ENCODE results near the gene NBPF4.
"Not testable (repeated sequence)": the region's sequence is repeated elsewhere in the genome, so short reads cannot be mapped to it uniquely, and the experiment has no call there.

The NBPF4 gene

DNA sequence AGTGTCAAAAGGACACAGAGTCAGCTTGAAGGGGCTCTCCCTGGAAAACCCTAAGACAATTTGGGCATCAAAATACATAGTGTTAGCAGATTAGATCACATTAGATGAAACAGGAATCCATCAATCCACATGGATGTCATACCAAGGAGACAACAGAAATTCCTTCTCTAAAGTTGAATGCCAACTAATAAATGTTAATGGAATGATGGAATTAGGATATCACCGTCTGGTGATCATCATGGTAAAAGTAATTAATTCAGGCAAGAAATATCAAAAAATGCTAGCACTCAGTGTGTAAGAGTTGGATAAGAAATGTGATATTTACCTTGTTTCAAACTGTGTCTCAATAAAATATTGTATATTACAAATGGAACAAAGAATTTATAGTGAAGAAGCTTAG, 32.9 kb downstream of the NBPF4 start:
- no peak for FAIRE-seq

DNA sequence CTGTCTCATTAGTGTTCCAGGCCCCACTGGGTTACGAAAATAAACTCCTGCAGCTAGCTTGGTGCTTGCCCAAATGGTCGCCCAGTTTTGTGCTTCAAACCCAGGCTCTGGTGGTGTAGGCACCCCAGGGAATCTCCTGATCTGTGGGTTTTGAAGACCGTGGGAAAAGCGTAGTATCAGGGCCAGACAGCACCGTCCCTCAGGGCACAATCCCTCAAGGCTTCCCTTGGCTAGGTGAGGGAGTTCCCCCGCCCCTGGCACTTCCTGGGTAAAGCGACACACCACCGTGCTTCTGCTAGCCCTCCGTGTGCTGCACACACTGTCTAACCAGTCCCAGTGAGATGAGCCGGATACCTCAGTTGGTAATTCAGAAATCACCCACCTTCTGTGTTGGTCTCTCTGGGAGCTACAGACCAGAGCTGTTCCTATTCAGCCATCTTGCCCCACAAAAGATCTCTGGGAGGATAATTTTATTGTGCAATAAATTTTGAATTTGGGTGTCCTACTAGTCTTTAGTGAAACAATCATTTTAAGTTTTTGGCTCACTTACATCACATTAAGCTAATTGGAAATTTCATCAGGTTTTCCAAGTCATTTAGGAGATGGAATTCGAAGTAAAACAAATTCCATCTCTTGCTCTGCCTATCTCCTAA, 34.3 kb downstream of the NBPF4 start:
- FAIRE-seq, result no peak

DNA sequence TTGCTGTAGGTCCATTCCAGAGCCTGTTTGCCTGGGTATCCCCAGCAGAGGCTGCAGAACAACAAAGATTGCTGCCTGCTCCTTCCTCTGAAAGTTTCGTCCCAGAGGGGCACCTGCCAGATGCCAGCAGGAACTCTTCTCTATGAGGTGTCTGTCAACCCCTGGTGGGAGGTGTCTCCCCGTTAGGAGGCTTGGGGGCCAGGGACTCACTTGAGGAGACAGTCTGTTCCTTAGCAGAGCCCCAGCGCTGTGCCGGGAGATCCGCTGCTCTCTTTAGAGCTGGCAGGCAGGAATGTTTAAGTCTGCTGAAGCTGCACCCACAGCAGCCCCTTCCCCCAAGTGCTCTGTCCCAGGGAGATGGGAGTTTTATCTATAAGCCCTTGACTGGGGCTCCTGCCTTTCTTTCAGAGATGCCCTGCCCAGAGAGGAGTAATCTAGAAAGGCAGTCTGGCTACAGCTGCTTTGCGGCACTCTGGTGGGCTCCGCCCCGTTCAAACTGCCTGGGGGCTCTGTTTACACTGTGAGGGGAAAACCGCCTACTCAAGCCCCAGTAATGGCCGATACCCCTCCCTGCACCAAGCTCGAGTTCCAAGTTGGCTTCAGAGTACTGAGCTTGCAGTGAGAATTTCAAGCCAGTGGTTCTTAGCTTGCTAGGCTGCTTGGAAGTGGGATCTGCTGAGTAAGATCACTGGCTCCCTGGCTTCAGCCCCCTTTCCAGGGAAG, 35.0 kb downstream of the NBPF4 start:
- FAIRE-seq, result no peak

DNA sequence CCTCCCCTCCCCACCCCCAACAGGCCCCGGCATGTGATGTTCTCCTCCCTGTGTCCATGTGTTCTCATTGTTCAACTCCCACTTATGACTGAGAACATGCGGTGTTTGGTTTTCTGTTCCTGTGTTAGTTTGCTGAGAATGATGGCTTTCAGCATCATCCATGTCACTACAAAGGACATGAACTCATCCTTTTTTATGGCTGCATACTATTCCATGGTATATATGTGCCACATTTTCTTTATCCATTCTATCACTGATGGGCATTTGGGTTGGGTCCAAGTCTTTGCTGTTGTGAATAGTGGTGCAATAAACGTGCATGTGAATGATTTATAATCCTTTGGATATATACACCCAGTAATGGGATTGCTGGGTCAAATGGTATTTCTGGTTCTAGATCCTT, 40.3 kb downstream of the NBPF4 start:
- not testable (repeated sequence) for FAIRE-seq

DNA sequence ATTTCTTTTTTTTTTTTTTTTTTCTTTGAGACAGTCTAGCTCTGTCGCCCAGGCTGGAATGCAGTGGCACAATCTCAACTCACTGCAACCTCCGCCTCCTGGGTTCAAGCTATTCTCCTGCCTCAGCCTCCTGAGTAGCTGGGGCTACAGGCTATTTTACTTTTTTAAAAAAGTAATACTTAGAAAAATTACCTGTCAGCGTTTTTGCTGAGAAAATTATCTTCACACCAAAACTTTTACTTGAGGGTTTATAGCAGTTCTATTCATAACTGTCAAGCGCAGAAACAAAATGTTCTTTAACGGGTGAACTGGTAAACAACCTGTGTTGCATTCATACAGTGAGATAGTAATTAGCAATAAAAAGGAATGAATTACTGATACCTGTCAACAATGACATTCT, 42.2 kb downstream of the NBPF4 start:
- no peak for FAIRE-seq

DNA sequence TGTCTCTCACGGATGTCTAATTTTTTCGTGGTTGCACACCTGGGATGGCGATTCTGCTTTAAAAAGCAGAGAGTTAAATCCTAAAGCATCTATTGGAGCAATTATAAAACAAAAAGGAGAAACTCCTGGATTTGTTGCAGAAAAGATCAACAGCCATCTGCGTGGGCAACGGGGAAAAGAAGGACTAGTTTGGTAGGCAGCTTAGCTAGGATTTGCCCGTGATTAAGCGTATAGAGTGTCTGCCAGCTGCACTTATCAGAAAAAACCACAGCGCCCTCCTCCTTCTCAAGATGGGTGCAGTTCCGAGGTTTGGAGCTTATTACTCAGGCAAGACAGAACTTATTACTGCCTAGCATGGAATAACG, 43.2 kb downstream of the NBPF4 start:
- FAIRE-seq, result no peak

DNA sequence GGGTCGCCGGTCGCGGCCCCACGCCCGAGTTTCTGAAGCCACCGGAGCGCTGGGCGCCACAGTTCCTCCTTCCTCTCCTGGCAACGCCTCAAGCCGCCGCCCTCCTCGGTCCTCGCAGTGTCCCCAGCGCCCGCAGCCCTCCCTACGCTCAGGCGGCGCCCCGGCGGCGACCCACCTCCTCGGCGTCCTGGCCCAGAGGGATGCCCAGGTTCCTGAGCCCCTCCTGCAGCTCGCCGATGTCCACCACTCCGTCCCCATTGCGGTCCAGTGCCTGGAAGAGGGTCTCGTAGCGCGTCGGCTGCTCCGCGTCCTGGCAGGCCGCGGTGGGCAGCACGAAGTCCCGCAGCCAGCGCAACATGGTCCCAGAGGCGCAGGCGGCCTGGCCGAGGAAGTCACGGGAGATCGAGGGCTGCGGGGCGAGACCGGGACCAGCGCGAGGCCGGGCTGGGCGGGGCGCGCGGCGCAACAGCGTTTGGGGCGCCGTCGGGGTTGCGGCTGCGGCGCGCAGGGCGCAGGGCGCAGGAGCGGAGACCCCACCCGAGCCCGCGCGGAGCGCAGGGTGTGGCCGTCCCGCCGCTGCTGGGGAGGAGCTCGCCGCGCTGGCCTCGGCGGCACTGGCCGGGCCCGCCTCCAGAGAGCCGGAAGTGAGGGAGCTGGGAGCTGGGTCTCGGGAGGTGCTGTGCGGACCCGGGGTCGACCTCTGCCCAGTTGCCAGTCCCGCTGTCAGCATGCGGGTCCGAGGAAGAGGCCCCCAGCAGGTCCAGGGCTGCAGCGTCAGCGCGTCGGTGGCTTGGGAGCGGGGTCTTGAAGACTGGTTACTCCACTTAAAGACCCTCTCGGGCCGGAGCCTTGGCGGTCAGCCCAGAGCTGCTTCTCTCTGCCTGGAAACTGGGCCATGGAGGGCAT, 43.8 kb downstream of the NBPF4 start, which contains the start of gene SLC25A24:
TSS of gene SLC25A24 (minus strand) at position 563 of the 906 bp plus-strand sequence. CDS start at position 358, 205 bp downstream.
- FAIRE-seq, result no peak

DNA sequence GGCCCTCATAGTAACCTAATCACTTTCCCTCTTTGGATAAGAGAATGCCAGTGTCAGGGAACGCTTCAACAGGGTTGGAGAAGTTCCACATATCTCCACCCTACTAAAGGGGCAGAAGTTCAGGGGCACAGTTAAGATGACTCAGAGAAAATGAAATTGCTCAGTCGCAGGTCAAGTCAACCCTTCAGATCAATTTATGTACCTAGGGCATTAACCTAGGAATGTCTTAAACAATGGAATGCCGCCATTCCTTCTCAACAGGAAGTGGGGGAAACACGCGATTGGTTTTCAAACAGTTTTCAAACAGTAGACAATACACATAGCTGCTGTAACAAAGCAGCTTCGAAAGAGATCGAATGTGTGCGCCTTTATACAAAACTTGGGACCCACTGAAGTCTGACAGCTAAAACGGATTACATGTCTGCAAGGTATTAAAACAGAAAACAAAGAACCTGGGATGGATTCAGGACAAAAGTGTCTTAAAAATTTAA, 44.6 kb downstream of the NBPF4 start:
- FAIRE-seq, result no peak

DNA sequence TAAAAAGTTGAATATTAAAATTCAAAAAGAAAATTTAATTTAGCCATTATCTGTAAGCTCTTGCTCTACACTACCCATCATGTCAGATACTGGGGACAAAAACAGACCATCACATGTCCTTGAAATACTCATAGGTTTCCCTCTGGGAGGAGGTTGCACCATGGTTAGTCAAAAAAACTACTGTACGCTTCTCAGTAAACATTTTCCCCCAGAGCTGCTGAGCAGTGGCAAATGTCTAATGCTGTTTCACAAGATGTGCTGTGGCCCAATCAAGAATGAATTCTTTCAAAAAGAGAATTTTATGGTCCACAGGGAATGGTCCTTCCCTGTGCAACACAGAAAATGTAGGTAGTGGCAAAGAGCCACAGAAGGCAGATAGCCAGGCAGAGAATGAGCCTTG, 49.8 kb downstream of the NBPF4 start:
- no peak for FAIRE-seq

DNA sequence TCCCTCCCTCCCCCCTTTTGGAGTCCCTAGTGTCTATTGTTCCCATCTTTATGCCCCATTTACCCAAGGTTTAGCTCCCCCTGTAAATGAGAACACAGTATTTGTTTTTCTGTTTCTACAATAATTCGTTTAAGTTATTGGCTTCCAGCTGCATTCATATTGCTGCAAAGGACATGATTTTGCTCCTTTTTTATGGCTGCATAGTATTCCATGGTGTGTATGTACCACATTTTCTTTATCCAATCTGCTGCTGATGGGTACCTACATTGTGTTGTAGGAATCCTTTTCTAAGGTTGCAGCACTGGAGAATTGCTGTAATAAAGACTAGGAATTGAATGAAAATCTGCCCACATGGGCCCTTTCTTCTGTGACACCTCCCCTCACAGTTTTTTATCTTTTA, 50.5 kb downstream of the NBPF4 start:
- no peak for FAIRE-seq

DNA sequence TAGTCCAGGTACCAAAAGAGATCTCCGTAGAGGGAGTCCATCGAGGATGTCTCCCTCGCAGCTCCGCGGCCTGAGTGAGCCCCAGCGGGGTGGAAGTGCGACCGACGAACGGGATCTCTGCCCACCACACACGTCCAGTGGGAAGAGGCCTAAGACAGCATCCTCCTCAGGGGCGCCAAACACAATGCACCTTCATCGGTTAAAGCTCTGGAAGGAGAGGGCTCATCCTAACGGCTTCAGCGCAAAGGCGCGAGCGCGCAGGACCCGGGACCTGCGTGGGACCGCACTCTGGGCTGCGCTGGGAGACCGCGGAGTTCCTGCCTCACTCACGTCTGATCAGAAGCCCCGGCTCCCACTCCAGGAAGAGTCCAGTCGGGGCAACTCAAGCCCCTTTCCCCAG, 51.3 kb downstream of the NBPF4 start:
- no peak for FAIRE-seq

DNA sequence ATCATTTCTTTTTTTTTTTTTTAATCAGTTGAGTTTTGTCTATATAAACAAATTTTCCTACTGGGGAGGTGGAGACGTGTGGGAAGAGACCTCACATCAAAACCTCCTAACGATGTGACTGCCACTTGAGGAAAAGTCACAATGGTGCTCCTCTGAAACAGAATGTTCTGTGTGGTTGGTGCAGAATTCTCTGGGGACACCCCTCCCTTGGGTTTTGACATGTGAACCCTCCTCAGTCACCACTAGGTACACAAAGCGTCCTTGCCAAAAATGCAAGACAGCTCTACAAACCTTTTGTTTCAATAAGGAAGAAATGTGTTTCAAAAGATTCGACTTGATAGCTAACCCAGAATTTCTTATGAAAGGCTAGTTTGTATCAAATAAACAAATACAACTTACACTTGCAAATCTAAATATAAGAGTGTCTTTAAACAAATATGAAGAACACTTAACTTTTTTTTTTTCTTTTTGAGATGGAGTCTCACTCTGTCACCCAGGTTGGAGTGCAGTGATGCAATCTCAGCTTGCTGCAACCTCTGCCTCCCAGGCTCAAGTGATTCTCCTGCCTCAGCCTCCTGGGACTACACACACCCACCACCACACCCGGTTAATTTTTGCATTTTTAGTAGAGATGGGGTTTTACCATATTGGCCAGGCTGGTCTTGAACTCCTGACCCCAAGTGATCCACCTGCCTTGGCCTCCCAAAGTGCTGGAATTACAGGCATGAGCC, 53.0 kb downstream of the NBPF4 start:
- no peak for FAIRE-seq

DNA sequence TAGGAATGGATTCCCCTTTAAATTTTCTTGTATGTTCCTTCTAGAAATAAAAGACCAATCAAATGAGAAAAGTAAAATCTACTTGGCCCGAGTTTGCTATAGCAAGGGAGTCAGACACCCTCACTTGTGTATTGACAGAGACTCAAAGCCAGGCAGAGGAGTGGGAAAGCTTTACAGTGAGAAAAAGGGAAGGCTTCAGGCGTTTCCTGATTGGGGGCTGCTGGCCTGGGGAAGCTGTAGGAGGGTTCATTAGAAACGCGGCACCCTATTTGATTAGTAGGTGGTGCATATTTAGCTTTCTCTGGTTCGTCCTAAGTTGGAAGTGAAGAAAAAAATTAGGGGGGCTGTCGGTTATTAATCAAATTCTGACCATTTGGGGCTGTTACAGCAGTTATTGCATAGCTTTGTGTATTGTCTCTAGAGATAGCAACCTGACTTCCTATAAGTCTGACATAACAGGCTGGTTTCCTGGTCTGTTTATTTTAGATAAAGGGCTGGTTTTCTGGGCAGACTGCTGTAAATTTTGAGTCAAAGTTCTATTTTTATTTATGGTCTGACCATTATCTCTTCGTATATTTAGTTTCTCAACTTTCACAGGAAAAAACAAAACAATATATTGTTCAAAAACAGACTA, 53.8 kb downstream of the NBPF4 start:
- FAIRE-seq, result no peak

DNA sequence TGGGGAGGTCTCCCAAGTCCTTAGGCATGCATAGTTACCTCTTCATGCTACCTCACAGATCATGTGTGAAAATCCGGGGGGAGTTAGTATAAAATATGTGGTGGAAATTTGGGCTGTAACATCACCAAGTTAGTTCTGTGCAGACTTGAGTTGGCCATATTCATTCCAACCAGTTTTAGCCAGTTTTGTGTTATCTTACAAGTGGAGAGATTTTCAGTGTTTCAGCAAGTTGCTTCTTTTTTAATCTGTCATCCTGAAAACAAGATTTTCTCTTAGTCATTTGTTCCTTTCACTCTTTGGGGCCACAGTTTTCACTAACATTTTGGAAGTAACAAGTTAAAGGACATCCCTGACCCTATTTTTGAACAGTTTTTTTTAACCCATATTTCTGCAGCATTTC, 55.1 kb downstream of the NBPF4 start:
- no peak for FAIRE-seq

DNA sequence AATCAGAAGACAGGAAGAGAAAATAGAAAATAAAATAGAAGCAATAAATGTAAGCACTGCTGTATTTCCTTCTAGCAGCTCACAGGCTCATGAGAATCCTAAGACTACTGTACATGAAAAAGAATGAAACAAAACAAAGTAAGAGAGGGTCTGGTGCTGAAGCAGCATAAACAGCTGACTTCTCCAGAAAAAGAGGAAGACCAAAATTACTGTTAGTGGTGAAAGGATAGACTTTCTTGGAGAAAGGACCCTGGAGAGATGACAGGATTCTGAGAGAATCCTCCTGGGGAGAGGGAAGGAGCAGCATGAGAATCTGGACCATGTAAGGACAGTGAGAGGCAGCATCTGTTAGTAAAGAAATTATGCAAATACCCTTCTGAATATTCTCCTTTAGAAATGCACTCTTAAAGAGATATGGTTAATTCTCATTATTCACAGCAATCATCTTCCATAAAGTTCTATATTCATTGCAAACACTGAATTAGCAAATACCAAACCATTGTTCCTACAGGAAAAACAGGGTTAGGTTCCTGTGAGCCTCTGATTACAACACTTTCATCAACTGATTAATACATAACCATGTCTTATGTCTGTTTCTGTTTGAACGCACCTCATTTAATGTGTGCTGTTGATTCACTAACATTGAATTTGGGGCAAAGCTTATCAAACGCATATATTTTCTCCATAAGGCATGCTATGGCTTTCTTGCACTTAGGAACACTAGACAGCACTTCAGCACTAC, 60.7 kb downstream of the NBPF4 start:
- no peak for FAIRE-seq

DNA sequence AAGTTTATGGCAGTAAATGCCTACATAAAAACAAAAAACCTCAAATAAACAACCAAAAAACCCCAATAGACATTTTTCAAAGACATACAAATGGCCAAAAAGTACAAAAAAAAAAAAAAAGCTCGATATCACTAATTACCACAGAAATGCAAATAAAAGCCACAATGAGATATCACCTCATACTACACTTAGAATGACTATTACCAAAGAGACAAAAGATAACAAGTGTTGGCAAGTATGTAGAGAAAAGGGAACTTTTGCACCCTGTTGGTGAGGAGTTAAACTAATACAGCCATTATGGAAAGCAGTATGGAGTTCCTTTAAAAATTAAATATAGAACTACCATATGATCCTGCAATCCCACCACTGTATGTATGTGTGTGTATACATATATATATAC, 64.9 kb downstream of the NBPF4 start:
- FAIRE-seq, result no peak
